Panc1 (cell line): Measurements from ENCODE around the gene MYH4. TPM values are rescaled to one million over a fixed set of nuclear protein-coding genes. Genes with fewer than 3 reads are reported as not detected.

Experiments
- ATAC-seq: fragments of 200-7000 bp; cut with Tn5 transposase; 2 replicates; pipeline ENCODE4 v1.9.1; 2020; ENCODE audit warnings: mild to moderate bottlenecking, moderate library complexity
- BruUV-seq: library from RNA; stranded (reverse); fragments of 400-500 nt; replicated peaks from 2 replicates; lab custom pipeline; 2021; lab: Mats Ljungman, UMichigan
- CTCF ChIA-PET: fragments of 300-600 bp; sonication (Branson Sonifier 250); formaldehyde crosslinking; loops from one replicate; lab custom pipeline; 2022; ENCODE audit warnings: antibody characterized with exemption; lab: Charles Lee
- POLR2A ChIA-PET: fragments of 300-600 bp; sonication (Branson Sonifier 250); formaldehyde crosslinking; loops from one replicate; lab custom pipeline; 2022; ENCODE audit warnings: antibody characterized with exemption; lab: Charles Lee
- DNase-seq: peaks from one replicate; pipeline ENCODE4 v3.0.0-alpha.2; 2010; ENCODE audit warnings: low read depth, low spot score
- H3K27ac ChIP-seq: 2 replicates; pipeline ENCODE4 v1.5.1; 2011; ENCODE audit warnings: mild to moderate bottlenecking, low read length, inconsistent platforms
- H3K27me3 ChIP-seq: fragments of 200-500 bp; sonication (Bioruptor generic); 2 replicates; pipeline ENCODE4 v1.6.0; 2014; ENCODE audit warnings: low read length, inconsistent platforms; ENCODE audit not compliant: control insufficient read depth, insufficient read depth
- H3K36me3 ChIP-seq: fragments of 200-500 bp; sonication (Bioruptor generic); 2 replicates; pipeline ENCODE4 v1.5.1; 2014; ENCODE audit warnings: inconsistent platforms, mild to moderate bottlenecking, low read length, moderate library complexity; ENCODE audit not compliant: control insufficient read depth, insufficient read depth
- H3K4me1 ChIP-seq: 2 replicates; pipeline ENCODE4 v1.5.1; 2011; ENCODE audit warnings: inconsistent platforms, mild to moderate bottlenecking, low read length, moderate library complexity; ENCODE audit not compliant: control insufficient read depth, insufficient read depth
- H3K4me3 ChIP-seq, 2 experiments: 2 replicates each; pipeline ENCODE4 v1.5.1; 2011 to 2012; ENCODE audit warnings: low read depth in 2 of 2, low read length in 2 of 2, mild to moderate bottlenecking in 2 of 2, inconsistent platforms in 1 of 2, moderate library complexity in 1 of 2
- H3K9me3 ChIP-seq: fragments of 200-500 bp; sonication (Bioruptor generic); 2 replicates; pipeline ENCODE4 v1.5.1; 2014; ENCODE audit warnings: low read depth, mild to moderate bottlenecking, inconsistent platforms, low read length, moderate library complexity; ENCODE audit not compliant: control insufficient read depth, insufficient read depth
- CTCF ChIP-seq: fragments of 450-650 bp; IDR thresholded peaks from 2 replicates; pipeline ENCODE4 v1.5.1; 2017; ENCODE audit warnings: mild to moderate bottlenecking
- POLR2AphosphoS5 ChIP-seq: IDR thresholded peaks from 2 replicates; pipeline ENCODE4 v1.6.1; 2012; ENCODE audit warnings: mild to moderate bottlenecking, low read depth, low read length, moderate library complexity
- REST ChIP-seq, 2 experiments: IDR thresholded peaks; 2 replicates each; pipeline ENCODE4 v1.6.1; 2011 to 2012; ENCODE audit warnings: low read depth in 2 of 2, control low read depth in 1 of 2, low read length in 1 of 2, mild to moderate bottlenecking in 1 of 2, moderate library complexity in 1 of 2; ENCODE audit not compliant: insufficient read depth in 1 of 2
- SIN3A ChIP-seq: IDR thresholded peaks from 2 replicates; pipeline ENCODE4 v1.6.1; 2012; ENCODE audit warnings: low read depth, mild to moderate bottlenecking, low read length, moderate library complexity, borderline replicate concordance; ENCODE audit not compliant: insufficient read depth
- TCF7L2 ChIP-seq: IDR thresholded peaks from 2 replicates; pipeline ENCODE4 v1.6.1; 2011; ENCODE audit warnings: mild to moderate bottlenecking, low read depth, low read length, inconsistent platforms
- in situ Hi-C: cut with HindIII; loops from 2 replicates; pipeline ENCODE4 v1.10.0; 2016; ENCODE audit warnings: low sequenced_read_pairs, low pct_unique_long_range_greater_than_20kb
- intact Hi-C: fragments of 100-400 bp; cut with micrococcal nuclease; formaldehyde crosslinking; loops from one replicate; pipeline ENCODE4 v1.10.0; 2022; ENCODE audit not compliant: unreplicated experiment
- total RNA-seq: library from RNA; stranded (reverse); gene quantifications from one replicate; pipeline ENCODE4 v1.2.1, GENCODE V29; 2021; ENCODE audit not compliant: unreplicated experiment

Gene MYH4
- total RNA-seq, 1 experiment from 2014 or later = not detected

- in situ Hi-C loops = no loop called here
- CTCF ChIA-PET = no interaction called here
- Histone ChIP-seq H3K4me1 (no peaks in the 10 kb centered on the region), H3K27me3 (no peaks in the 10 kb centered on the region; the same call in 1 of the 2 replicates), H3K36me3 (no peaks in the 10 kb centered on the region), H3K27ac (no peak overlapping the region), H3K9me3 (no peaks in the 10 kb centered on the region), H3K4me3 (no peak overlapping the region)
- ATAC-seq (no peak), DNase-seq (no peak)
- POLR2A ChIA-PET = no interaction called here
- TF ChIP-seq TCF7L2 (no peak), POLR2AphosphoS5 (no peak), REST (IDR thresholded peaks at IDR 0.05; ENCODE audit: insufficient read depth in 1 of 2, low read depth in 2 of 2, low read length in 1 of 2) (no peak), CTCF (no peak), SIN3A (no peak)
- BruUV-seq = no TSS peak
- intact Hi-C loops = no loop called here
These were observed 9.3 kb downstream of the MYH4 start for GRCh38 chr17:10460062-10460461.

- intact Hi-C loops = no loop called here
- in situ Hi-C loops = no loop called here
- Histone ChIP-seq H3K4me1 (no peaks in the 10 kb centered on the region), H3K36me3 (no peaks in the 10 kb centered on the region), H3K9me3 (no peaks in the 10 kb centered on the region), H3K4me3 (no peak overlapping the region), H3K27me3 (no peaks in the 10 kb centered on the region; the same call in 1 of the 2 replicates), H3K27ac (no peak overlapping the region)
- POLR2A ChIA-PET = no interaction called here
- ATAC-seq = no peak
- CTCF ChIA-PET = no interaction called here
- TF ChIP-seq TCF7L2 = no peak
- TF ChIP-seq POLR2AphosphoS5 = no peak
- no peak for TF ChIP-seq CTCF
- no peak for TF ChIP-seq SIN3A
- no peak for TF ChIP-seq REST (IDR thresholded peaks at IDR 0.05; ENCODE audit: insufficient read depth in 1 of 2, low read depth in 2 of 2, low read length in 1 of 2)
- DNase-seq = no peak
- no TSS peak for BruUV-seq
These were observed 10.7 kb downstream of the MYH4 start for GRCh38 chr17:10458701-10459100.
